WI38 (cell line): ENCODE results near the gene LAGE3.
A peak's percentile ranks its signal among the peaks of the same experiment; 100 is the strongest.

ENCODE experiments used
- H3K4me3 ChIP-seq: 2 replicates; pipeline ENCODE4 v1.5.1; 2011; ENCODE audit warnings: low read depth, mild to moderate bottlenecking, control low read depth, low read length
- TF ChIP-seq, protein P1 (sequence below): IDR thresholded peaks from 2 replicates; pipeline ENCODE4 v1.5.1; 2012; ENCODE audit warnings: low read depth, mild to moderate bottlenecking, control low read depth, low read length

LAGE3 gene

DNA sequence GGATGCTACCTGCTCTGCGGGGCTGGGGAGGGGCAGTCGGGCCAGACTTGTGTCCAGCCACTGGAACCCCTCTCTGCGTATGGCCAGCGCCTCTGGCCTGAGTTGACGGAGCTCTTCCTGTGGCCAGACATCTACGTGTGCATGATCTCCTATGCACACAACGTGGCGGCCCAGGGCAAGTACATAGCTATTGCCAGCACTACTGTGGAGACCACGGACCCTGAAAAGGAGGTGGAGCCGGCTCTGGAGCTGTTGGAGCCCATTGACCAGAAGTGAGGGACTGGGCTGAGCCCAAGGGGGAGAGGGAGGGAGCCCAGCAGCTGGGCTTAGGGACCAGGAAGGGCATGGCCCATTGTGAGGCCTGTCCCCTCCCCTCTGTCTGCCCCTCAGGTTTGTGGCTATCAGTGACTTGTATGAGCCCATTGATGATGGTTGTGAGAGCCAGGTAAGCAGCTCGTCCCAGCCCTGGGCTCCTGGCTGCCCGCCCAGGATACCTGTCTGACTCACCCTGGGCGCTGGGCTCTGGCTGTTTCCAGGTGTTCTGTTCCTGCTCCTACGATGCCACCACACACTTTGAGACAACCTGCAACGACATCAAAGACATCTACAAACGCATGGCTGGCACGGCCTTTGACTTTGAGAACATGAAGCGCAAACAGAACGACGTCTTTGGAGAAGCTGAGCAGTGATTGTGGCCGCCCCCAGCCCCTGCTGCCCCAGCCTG, 36.9 kb downstream of the LAGE3 start:
- H3K4me3 ChIP-seq = no peak overlapping the region
- TF ChIP-seq, protein P1, sequence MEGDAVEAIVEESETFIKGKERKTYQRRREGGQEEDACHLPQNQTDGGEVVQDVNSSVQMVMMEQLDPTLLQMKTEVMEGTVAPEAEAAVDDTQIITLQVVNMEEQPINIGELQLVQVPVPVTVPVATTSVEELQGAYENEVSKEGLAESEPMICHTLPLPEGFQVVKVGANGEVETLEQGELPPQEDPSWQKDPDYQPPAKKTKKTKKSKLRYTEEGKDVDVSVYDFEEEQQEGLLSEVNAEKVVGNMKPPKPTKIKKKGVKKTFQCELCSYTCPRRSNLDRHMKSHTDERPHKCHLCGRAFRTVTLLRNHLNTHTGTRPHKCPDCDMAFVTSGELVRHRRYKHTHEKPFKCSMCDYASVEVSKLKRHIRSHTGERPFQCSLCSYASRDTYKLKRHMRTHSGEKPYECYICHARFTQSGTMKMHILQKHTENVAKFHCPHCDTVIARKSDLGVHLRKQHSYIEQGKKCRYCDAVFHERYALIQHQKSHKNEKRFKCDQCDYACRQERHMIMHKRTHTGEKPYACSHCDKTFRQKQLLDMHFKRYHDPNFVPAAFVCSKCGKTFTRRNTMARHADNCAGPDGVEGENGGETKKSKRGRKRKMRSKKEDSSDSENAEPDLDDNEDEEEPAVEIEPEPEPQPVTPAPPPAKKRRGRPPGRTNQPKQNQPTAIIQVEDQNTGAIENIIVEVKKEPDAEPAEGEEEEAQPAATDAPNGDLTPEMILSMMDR = no peak

DNA sequence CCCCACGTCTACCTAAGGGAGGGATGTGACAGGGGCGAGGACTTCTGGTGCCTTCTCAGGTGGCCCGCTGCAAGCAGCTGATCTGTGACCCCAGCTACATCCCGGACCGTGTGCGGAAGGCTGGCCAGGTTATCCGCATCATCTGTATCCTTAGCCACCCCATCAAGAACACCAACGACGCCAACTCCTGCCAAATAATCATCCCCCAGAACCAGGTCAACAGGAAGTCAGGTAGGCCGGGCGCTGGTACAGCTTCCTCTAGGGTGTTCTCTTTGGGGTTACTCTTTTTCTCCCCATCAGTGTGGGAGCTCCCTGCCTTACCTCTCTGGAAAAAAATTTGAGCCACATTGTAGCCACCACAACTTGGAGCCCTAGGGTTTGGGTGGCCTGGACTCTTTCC, 37.5 kb downstream of the LAGE3 start:
- TF ChIP-seq, protein P1 = no peak
- H3K4me3 ChIP-seq = no peak overlapping the region

DNA sequence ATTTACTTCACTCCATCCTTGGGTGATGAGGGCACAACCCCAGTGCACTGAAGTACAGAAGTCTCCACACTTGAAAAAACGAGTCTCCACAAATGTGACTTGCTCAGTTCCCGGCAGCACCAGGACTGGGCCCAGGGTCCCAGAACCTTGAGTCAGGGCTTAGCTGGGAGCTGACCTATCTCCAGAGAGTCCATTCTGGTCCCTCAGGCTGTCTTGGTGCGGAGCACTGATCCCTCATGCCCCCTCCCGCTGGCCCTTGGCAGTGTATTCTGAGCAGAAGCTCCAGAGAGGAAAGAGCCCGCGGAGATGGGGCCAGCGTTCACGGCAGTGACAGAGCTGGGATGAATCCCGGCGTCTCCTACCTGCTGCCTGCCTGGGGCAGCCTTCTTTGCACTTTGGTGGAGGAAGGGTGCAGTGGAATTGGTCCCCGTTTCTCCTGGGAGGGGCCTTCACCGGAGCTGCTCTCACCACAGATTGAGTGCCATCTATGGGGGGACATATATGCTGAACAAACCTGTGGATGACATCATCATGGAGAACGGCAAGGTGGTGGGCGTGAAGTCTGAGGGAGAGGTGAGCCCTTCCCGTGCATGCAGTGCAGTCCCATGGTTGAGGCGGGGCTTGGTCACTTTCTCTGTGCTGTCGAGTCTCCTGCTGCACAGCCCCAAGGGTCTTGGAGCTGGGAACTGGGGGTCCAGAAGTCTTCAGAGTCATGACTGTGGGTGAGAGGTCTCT, 38.3 kb downstream of the LAGE3 start:
- TF ChIP-seq, protein P1 = no peak
- H3K4me3 ChIP-seq = no peak overlapping the region

DNA sequence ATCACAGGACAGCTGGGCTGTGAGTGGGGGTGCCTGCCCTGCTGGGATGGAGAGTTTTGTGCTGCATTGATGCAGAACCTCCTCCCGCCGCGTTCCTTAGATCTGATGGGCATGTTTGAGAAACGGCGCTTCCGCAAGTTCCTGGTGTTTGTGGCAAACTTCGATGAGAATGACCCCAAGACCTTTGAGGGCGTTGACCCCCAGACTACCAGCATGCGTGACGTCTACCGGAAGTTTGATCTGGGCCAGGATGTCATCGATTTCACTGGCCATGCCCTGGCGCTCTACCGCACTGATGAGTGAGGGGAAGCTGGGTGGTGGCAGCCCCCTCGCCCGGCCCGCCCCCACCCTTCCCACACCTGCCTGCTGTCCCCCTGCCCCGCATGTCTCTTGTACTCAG, 39.2 kb downstream of the LAGE3 start:
- TF ChIP-seq, protein P1 = no peak
- no peak overlapping the region for H3K4me3 ChIP-seq

DNA sequence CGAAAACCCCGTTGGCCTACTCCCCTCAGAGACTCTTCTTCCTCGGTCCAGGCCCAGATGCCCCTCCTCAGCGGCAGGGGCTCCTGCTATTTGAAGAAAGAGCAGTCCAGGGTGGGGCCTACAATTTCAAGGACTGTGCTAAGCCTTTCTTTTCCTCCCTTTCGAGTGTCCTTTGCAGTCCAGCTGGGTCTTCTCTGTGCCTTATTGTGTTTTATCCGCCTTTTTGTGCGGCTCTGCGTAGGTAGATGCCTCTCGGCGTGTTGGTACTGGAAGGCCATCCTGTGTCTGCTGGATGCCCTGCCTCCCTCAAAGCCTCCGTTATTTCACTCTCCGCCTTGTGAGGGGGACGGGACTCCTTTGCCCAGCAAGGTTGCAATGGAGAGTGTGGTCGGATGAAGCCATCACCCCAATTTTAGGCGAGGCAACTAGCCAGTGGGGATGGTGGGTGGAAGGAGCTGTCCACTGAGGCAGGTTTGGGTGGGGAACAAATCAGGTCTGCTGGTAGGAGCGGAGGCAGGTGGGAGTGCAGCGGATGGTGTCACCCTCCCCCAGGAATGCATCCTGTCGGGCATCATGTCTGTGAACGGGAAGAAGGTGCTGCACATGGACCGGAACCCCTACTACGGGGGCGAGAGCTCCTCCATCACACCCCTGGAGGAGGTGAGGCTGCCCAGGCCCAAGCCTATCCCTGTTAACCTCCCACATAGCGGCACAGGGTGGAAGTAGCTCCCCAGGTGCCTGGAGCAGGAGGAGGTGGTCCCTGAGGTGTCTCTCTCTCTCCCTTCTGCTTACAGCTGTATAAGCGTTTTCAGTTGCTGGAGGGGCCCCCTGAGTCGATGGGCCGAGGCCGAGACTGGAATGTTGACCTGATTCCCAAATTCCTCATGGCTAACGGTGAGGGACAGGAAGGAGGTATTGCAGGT, 40.8 kb downstream of the LAGE3 start:
- H3K4me3 ChIP-seq = peak overlapping the region; percentile 72
- TF ChIP-seq, protein P1 = no peak

DNA sequence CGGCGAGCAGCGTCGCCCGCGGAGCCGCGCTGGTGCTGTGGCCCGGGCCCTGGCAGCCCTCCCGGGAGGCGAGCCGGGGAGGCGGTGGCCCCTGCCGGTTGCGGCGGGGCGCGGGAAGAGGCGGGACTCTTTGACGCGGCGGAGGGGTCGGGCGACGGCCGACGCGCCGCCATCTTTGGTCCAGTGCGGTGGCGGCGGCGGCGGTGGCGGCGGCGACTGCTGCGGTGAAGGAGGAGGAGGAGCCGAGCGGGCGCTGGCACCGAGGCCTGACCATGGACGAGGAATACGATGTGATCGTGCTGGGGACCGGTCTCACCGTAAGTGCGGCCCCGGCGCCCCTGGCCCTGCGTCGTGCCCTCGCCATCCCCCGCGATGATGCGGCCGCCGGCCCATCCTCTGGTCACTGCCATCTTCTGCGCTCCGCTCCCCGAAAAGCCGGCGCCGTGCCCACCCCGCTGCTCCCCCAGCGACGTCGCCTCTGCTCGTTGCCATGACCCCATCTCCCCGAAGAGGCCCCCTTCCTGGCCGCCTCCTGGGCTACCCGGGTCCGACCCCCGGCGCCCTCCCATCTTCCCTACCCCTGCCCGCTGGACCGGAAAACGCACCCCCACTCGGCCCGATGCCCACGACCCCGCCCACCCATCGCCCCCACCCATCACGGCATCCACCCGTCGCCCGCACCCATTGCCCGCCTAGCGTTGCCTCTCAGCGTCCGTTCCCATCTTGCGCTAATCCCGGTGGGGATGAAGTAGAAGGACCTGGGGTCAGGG, 41.9 kb downstream of the LAGE3 start, which contains the start of gene GDI1:
GDI1 (plus strand) TSS at position 172 of the 770 bp plus-strand sequence; CDS start at position 273, 101 bp downstream.
- H3K4me3 ChIP-seq = peak within 1 kb of the TSS; percentile 72
- TF ChIP-seq, protein P1 = no peak
